NT2/D1 (cell line): Measurements from ENCODE around the gene ACP6.

Experiments
- YY1 ChIP-seq: IDR thresholded peaks from 2 replicates; pipeline ENCODE4 v1.6.1; 2011; ENCODE audit not compliant: insufficient read length, insufficient read depth
- ZNF274 ChIP-seq: IDR thresholded peaks from 2 replicates; pipeline ENCODE4 v1.6.1; 2011; ENCODE audit warnings: mild to moderate bottlenecking, low read depth, low read length

GRCh38 chr1:147627435-147628110, 42.8 kb downstream of the ACP6 start:
- no peak for TF ChIP-seq YY1
- no peak for TF ChIP-seq ZNF274
